ENCODE results near the gene MIS12. TPM values are rescaled to one million over a fixed set of nuclear protein-coding genes. Genes with fewer than 3 reads are reported as not detected.

The MIS12 gene
- total and polyA plus RNA-seq, 2 of the 8 experiments (the other 6 are each of a cell fraction or from before 2014, with no cell fraction given) = 9.5 to 25.6 TPM

GRCh38 chr17:5510771-5511170 is 24.4 kb downstream of the MIS12 start (continued):
- TF ChIP-seq CHD7 (IDR thresholded peaks at IDR 0.05; ENCODE audit: insufficient replicate concordance, low read length) = no peak
- TF ChIP-seq SP4 (IDR thresholded peaks at IDR 0.05; ENCODE audit: low read length) = no peak
- no peak for TF ChIP-seq SUZ12 (IDR thresholded peaks at IDR 0.05; ENCODE audit: low read length)
- TF ChIP-seq SAP30 (IDR thresholded peaks at IDR 0.05; ENCODE audit: insufficient read depth, insufficient replicate concordance, low read length) = no peak
- no peak for TF ChIP-seq USF2 (IDR thresholded peaks at IDR 0.05; ENCODE audit: low read length)
- TF ChIP-seq RNF2 (IDR thresholded peaks at IDR 0.05; ENCODE audit: borderline replicate concordance, low read depth, low read length, missing control alignments, poor library complexity, severe bottlenecking) = no peak
